Measurements from ENCODE around the gene DNAI7.

DNAI7 gene, protein sequence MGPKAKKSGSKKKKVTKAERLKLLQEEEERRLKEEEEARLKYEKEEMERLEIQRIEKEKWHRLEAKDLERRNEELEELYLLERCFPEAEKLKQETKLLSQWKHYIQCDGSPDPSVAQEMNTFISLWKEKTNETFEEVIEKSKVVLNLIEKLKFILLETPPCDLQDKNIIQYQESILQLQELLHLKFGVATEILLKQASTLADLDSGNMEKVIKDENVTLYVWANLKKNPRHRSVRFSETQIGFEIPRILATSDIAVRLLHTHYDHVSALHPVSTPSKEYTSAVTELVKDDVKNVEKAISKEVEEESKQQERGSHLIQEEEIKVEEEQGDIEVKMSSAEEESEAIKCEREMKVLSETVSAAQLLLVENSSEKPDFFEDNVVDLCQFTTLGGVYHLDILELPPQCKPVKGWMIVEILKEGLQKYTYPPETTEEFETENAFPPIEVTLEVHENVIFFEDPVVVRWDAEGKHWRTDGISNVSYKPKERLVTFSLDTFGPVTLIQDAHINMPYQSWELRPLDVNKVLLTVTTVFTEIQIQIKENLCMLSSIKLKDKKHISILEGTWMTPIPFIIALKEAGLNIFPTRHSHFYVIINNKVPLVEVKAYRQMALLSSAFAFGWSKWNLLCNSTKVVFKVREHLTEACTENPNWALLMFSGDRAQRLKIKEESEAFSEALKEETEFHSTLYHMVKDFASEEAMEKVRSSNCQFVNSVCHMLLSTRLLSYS

DNA sequence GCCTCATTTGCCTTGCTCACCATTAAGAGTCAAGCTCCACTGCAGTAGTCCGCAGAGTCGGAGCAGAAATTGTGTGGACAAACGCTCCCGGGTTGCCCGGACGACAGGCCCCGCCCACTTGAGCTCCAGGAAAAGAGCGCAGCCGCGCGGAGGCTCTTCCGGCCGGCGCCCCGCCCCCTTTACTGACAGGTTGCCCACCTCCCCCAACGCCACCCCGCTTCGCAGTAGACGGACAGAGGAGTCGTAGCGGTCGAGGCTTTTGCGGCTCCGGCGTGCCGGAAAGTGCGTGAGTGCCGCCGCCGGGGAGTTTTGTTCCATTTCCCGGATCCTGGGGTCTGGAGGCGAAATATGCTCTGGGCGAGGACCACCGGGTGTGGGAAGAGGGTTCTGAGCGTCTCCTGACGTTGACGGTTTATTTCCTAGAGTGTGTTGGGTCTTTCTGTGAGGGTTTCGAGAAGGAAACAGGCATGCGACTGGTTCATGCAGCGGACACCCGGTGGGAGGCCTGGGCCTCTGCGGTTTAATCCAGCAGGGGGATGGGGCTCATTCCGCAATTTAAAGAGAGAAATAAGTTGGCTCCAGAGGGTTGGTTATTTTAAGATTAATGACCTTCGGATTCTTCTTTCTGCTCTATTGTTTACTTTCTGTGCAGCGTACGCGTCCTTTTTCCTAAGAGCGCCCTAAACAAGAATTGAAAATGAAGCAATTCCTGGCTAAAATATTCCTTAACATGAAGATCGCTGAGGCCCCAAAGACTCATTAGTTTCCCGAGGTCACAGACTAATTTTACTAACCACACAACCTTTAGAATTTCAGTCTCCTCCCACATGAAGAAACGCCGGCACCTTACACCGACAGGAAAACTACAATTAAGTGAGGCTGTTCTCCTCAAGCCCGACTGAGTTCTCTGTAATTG is at the start of gene DNAI7, which contains the start of gene ETFRF1:
Gene DNAI7 (minus strand): TSS at position 105 of the 916 bp plus-strand sequence. CDS start 82 bp downstream, at position 23.
Gene ETFRF1 (plus strand): TSS at position 182 of the 916 bp plus-strand sequence. CDS start 8,720 bp downstream, outside the sequence.
- Histone ChIP-seq H3K4me1 (ENCODE audit: control insufficient read depth, insufficient read depth, low read length, unreplicated experiment) (peaks cover 4% of the 10 kb centered on the region), H3K27ac (ENCODE audit: low read depth, low read length) (peak within 1 kb of the TSS; percentile 67), H3K4me3 (ENCODE audit: low read depth, low read length) (peak within 1 kb of the TSS; percentile 87), H2AFZ (ENCODE audit: low read length, unreplicated experiment) (peak within 1 kb of the TSS; percentile 92), H3K36me3 (ENCODE audit: insufficient read depth, low read length) (no peaks in the 10 kb centered on the region), H3K27me3 (ENCODE audit: insufficient read depth, low read length) (no peaks in the 10 kb centered on the region), H3K79me2 (ENCODE audit: control insufficient read depth, insufficient read depth, low read length, unreplicated experiment) (peaks cover 8% of the 10 kb centered on the region)

DNA sequence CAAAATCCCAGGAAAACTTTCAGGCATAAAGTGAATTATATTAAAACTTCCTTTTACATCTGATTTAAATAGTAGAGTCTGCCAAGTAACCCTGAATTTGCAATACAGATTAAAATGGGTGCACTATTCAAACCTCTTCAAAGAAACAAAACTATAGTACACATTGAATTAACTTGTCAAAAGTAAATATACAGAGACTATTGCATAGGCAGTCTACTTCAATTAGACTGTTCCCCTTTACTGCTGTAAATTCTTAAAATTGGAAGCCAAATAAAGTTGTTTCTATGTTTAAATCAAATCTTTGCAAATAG is 48.7 kb upstream of the DNAI7 start:
- Histone ChIP-seq H3K4me1 (ENCODE audit: control insufficient read depth, insufficient read depth, low read length, unreplicated experiment) (peaks cover 10% of the 10 kb centered on the region), H3K79me2 (ENCODE audit: control insufficient read depth, insufficient read depth, low read length, unreplicated experiment) (peaks cover 56% of the 10 kb centered on the region), H3K36me3 (ENCODE audit: insufficient read depth, low read length) (no peaks in the 10 kb centered on the region), H3K27ac (ENCODE audit: low read depth, low read length) (0 out of 2 replicates have a peak overlapping the region, but pooled peaks have one; percentile 4), H3K27me3 (ENCODE audit: insufficient read depth, low read length) (no peaks in the 10 kb centered on the region), H2AFZ (ENCODE audit: low read length, unreplicated experiment) (no peak overlapping the region), H3K4me3 (ENCODE audit: low read depth, low read length) (no peak overlapping the region)

DNA sequence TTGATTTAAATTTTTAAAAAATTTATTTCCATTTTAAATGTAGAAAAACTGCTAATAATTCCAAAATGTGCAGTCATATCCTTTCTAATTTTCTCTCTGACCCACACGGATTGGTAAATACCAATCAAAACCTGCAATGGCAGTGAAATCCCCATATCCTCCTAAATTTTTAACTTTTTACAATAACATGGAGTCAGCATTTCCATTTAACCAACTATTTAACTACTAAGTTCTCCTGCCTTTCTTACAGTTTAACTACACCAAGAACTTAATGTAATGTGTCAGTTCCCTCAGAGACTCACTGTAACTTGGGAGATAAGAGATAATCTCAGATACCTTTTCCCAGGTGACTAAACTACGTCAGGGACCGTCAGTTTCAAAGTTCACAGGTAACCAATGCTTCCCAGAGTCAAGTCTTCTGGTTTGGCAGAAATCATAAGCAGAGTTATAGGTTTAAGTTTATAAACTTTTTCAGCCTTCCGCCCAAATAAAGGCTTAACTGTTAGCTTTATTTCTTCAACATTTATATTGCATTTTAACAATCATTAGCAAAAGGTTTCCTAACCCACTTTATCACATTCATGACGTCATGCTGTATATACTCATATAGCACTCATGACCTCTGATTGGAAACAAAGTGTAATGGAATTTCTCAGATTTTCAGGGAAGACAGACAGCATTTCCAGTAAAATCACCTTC is 48.2 kb upstream of the DNAI7 start:
- peak overlapping the region; percentile 20; the same call in 1 of the 2 replicates for H3K27ac ChIP-seq (ENCODE audit: low read depth, low read length)
- no peaks in the 10 kb centered on the region for H3K36me3 ChIP-seq (ENCODE audit: insufficient read depth, low read length)
- H3K79me2 ChIP-seq (ENCODE audit: control insufficient read depth, insufficient read depth, low read length, unreplicated experiment): peaks cover 52% of the 10 kb centered on the region

DNA sequence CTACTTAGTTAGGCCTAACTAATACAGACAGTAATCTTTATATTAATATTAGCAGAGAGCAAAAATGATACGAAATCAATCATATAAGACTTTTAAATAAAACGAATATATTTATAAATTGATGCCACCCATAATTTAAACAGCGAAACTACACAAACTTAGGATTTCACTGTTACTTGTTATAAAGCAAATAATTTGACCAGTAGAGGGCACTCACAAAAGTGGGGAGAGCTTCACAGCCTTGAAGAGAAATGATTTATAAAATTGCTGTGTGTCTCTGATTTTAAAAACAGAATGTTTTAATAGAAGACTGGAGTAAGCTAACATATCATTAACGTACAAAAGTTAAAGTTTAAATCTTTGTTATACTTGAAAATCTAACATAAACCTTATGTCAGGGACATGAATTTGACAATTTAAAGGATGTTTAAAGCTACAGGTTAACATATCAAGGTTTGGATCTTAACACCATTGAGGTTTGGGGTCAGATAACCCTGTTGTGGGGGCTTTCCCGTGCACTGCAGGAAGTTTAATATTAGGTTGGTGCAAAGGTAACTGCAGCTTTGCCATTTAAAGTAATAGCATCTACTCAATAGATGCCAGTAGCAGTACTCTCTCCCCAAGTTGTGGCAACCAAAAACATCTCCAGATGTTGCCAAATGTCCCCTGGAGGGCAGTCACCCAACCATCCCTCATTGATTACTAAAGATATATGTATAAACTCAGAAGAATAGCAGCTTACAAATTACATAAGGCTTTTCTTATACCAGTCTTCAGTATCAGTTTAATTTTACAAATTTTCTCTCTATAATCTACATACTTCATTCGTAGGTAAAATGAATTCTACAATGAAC is 46.4 kb upstream of the DNAI7 start:
- H3K4me1 ChIP-seq (ENCODE audit: control insufficient read depth, insufficient read depth, low read length, unreplicated experiment): peaks cover 15% of the 10 kb centered on the region
- H3K79me2 ChIP-seq (ENCODE audit: control insufficient read depth, insufficient read depth, low read length, unreplicated experiment): peaks cover 45% of the 10 kb centered on the region
- H3K27me3 ChIP-seq (ENCODE audit: insufficient read depth, low read length): no peaks in the 10 kb centered on the region
- no peak overlapping the region for H2AFZ ChIP-seq (ENCODE audit: low read length, unreplicated experiment)
- peak overlapping the region; percentile 23; the same call in 1 of the 2 replicates for H3K27ac ChIP-seq (ENCODE audit: low read depth, low read length)
- no peak overlapping the region for H3K4me3 ChIP-seq (ENCODE audit: low read depth, low read length)
- H3K36me3 ChIP-seq (ENCODE audit: insufficient read depth, low read length): peaks cover 6% of the 10 kb centered on the region; the same call in 1 of the 2 replicates

More for the DNA sequence above, 48.2 kb upstream of the DNAI7 start:
- Histone ChIP-seq H3K27me3 (ENCODE audit: insufficient read depth, low read length) (no peaks in the 10 kb centered on the region), H3K4me1 (ENCODE audit: control insufficient read depth, insufficient read depth, low read length, unreplicated experiment) (peaks cover 10% of the 10 kb centered on the region), H3K4me3 (ENCODE audit: low read depth, low read length) (no peak overlapping the region), H2AFZ (ENCODE audit: low read length, unreplicated experiment) (no peak overlapping the region)

DNA sequence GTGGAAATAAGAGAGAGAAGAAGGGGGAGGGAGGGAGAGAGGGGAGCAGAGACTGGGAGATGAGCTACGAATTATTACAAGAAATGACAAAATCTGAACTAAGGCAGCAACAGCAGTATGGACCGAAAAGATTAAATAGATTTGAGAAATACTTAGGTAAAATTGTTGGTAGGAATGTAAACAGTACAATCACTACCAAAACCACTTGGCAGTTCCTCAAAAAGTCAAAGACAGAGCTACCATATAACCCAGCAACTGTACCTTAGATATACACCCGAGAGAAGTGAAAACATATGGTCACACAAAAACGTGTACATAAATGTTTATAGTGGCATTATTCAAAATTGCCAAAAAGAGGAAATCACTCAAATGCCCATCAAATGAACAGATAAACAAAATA is 41.7 kb upstream of the DNAI7 start:
- peaks cover 28% of the 10 kb centered on the region for H3K79me2 ChIP-seq (ENCODE audit: control insufficient read depth, insufficient read depth, low read length, unreplicated experiment)
- peaks cover 6% of the 10 kb centered on the region for H3K36me3 ChIP-seq (ENCODE audit: insufficient read depth, low read length)
- H3K27me3 ChIP-seq (ENCODE audit: insufficient read depth, low read length): no peaks in the 10 kb centered on the region
- no peak overlapping the region for H2AFZ ChIP-seq (ENCODE audit: low read length, unreplicated experiment)
- no peak overlapping the region for H3K4me3 ChIP-seq (ENCODE audit: low read depth, low read length)
- H3K27ac ChIP-seq (ENCODE audit: low read depth, low read length): peak overlapping the region; percentile 13
- H3K4me1 ChIP-seq (ENCODE audit: control insufficient read depth, insufficient read depth, low read length, unreplicated experiment): peaks cover 16% of the 10 kb centered on the region

DNA sequence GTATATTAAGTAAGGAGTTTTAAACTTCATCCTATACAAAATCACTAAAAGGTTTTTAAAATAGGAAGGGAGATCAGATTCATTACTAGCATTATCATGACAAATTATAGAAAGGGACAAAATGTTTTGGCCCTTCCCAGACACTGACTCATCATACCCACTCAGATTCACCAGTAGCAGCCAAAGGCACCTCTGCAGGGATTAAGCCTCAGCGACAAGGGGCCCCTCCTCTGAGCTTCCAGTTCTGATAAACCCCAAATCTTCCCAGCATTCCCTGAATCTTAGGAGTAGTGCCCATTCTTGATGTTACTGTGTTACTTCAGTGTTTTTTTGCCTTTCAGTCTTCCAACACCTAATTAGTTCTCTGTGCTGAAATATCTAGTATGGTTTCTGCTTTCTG is 41.2 kb upstream of the DNAI7 start:
- peak overlapping the region; percentile 13 for H3K27ac ChIP-seq (ENCODE audit: low read depth, low read length)
- H3K79me2 ChIP-seq (ENCODE audit: control insufficient read depth, insufficient read depth, low read length, unreplicated experiment): peaks cover 28% of the 10 kb centered on the region
- H3K27me3 ChIP-seq (ENCODE audit: insufficient read depth, low read length): no peaks in the 10 kb centered on the region
- no peak overlapping the region for H2AFZ ChIP-seq (ENCODE audit: low read length, unreplicated experiment)
- H3K36me3 ChIP-seq (ENCODE audit: insufficient read depth, low read length): peaks cover 6% of the 10 kb centered on the region
- H3K4me3 ChIP-seq (ENCODE audit: low read depth, low read length): no peak overlapping the region
- H3K4me1 ChIP-seq (ENCODE audit: control insufficient read depth, insufficient read depth, low read length, unreplicated experiment): peaks cover 12% of the 10 kb centered on the region

DNA sequence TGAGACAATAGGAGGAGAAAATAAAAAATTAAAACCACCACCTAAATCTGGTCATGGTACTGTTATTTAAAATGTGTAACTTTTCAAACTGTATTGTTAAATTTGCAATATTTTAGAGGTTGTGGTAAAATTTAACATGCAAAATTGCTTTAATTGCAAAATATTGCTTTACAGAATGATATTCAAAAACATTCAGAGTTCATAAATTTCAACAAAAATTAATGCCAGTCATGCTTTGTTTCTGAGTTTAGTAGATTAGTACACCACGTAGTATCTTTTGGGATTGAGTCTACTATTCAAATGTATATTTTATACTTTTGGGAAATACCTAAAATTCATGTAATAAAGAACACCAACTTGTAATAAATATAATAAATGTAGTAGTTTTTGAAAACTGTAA is 18.4 kb upstream of the DNAI7 start:
- Histone ChIP-seq H3K27ac (ENCODE audit: low read depth, low read length) (no peak overlapping the region), H3K4me3 (ENCODE audit: low read depth, low read length) (no peak overlapping the region), H3K79me2 (ENCODE audit: control insufficient read depth, insufficient read depth, low read length, unreplicated experiment) (no peaks in the 10 kb centered on the region), H3K36me3 (ENCODE audit: insufficient read depth, low read length) (peaks cover 6% of the 10 kb centered on the region; the same call in 1 of the 2 replicates), H2AFZ (ENCODE audit: low read length, unreplicated experiment) (no peak overlapping the region), H3K4me1 (ENCODE audit: control insufficient read depth, insufficient read depth, low read length, unreplicated experiment) (no peaks in the 10 kb centered on the region), H3K27me3 (ENCODE audit: insufficient read depth, low read length) (no peaks in the 10 kb centered on the region)

DNA sequence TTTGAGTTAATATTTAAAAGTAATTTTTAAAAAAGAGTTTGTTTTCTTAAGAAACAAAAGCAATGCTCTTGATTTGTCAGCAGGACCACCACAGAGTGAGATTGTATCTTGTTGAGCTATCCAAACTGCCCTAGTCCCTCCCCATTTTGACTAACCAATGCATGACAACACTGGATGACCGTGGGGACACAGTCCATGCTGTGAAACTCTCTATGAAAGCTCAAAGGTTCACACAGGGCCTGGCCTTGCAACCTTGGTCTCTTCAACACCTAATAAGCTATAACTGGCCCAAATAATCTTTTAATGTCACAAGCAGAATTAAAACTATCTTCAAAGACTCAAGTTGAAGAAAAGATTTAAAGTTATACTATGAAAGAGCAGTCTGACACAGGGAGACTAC is 13.6 kb upstream of the DNAI7 start:
- H3K27ac ChIP-seq (ENCODE audit: low read depth, low read length): no peak overlapping the region
- H3K27me3 ChIP-seq (ENCODE audit: insufficient read depth, low read length): no peaks in the 10 kb centered on the region
- H3K4me3 ChIP-seq (ENCODE audit: low read depth, low read length): no peak overlapping the region
- no peaks in the 10 kb centered on the region for H3K79me2 ChIP-seq (ENCODE audit: control insufficient read depth, insufficient read depth, low read length, unreplicated experiment)
- H3K36me3 ChIP-seq (ENCODE audit: insufficient read depth, low read length): peaks cover 6% of the 10 kb centered on the region; the same call in 1 of the 2 replicates
- no peak overlapping the region for H2AFZ ChIP-seq (ENCODE audit: low read length, unreplicated experiment)
- H3K4me1 ChIP-seq (ENCODE audit: control insufficient read depth, insufficient read depth, low read length, unreplicated experiment): no peaks in the 10 kb centered on the region

DNA sequence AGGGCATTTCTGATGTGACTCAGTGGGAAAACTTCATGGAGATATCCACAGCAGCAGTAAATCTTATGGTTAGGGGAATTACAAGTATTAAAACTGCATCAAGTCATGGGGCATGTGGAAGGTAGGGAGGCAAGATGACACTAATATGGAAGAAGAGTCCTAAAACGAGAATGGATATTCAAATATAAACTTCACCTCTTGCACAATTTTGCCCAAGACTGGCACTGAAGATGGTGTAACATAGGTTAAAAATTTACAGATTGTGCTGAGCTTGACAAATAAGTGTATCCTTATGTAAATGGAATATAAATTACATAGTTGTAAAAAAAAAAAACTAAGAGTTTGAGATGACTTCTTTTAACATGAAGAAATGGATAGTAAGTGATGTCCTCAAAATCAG is 12.9 kb upstream of the DNAI7 start:
- Histone ChIP-seq H3K36me3 (ENCODE audit: insufficient read depth, low read length) (peaks cover 6% of the 10 kb centered on the region; the same call in 1 of the 2 replicates), H3K4me3 (ENCODE audit: low read depth, low read length) (no peak overlapping the region)

More for the DNA sequence above, 12.9 kb upstream of the DNAI7 start:
- no peaks in the 10 kb centered on the region for H3K4me1 ChIP-seq (ENCODE audit: control insufficient read depth, insufficient read depth, low read length, unreplicated experiment)
- H2AFZ ChIP-seq (ENCODE audit: low read length, unreplicated experiment): no peak overlapping the region
- H3K27me3 ChIP-seq (ENCODE audit: insufficient read depth, low read length): no peaks in the 10 kb centered on the region
- no peak overlapping the region for H3K27ac ChIP-seq (ENCODE audit: low read depth, low read length)
- no peaks in the 10 kb centered on the region for H3K79me2 ChIP-seq (ENCODE audit: control insufficient read depth, insufficient read depth, low read length, unreplicated experiment)

All from ACC112 (cell line).